GM12891 (cell line): ENCODE results near the gene ACKR3.

ENCODE experiments used
- DNase-seq: peaks from one replicate; pipeline ENCODE4 v3.0.0; 2011; ENCODE audit warnings: low spot score; ENCODE audit not compliant: insufficient read length
- FAIRE-seq: peaks from 2 replicates; lab custom pipeline; 2011; peaks lifted over from hg19 to GRCh38; lab: Jason Lieb, UNC
- PAX5 ChIP-seq: IDR thresholded peaks from 2 replicates; pipeline ENCODE4 v1.6.1; 2011; ENCODE audit warnings: low read length, moderate library complexity, mild to moderate bottlenecking; ENCODE audit not compliant: insufficient read depth, severe bottlenecking
- POLR2A ChIP-seq: IDR thresholded peaks from 2 replicates; pipeline ENCODE4 v1.6.1; 2011; ENCODE audit warnings: low read depth, low read length, control low read depth
- POLR2AphosphoS5 ChIP-seq: IDR thresholded peaks from 2 replicates; pipeline ENCODE4 v1.6.1; 2011; ENCODE audit warnings: low read depth, low read length, control low read depth
- POU2F2 ChIP-seq: IDR thresholded peaks from 2 replicates; pipeline ENCODE4 v1.6.1; 2011; ENCODE audit warnings: low read depth, mild to moderate bottlenecking, control low read depth, low read length, moderate library complexity
- SPI1 ChIP-seq: IDR thresholded peaks from 2 replicates; pipeline ENCODE4 v1.6.1; 2011; ENCODE audit warnings: low read depth, low read length, control low read depth
- TAF1 ChIP-seq: IDR thresholded peaks from 2 replicates; pipeline ENCODE4 v1.6.1; 2011; ENCODE audit warnings: low read depth, low read length, control low read depth

Gene ACKR3

GRCh38 chr2:236622660-236623059, 53.0 kb downstream of the ACKR3 start:
- DNase-seq (no peak), FAIRE-seq (no peak)
- TF ChIP-seq POU2F2 = no peak
- TF ChIP-seq POLR2A = no peak
- no peak for TF ChIP-seq POLR2AphosphoS5
- no peak for TF ChIP-seq PAX5
- TF ChIP-seq TAF1 = no peak
- TF ChIP-seq SPI1 = no peak

DNA sequence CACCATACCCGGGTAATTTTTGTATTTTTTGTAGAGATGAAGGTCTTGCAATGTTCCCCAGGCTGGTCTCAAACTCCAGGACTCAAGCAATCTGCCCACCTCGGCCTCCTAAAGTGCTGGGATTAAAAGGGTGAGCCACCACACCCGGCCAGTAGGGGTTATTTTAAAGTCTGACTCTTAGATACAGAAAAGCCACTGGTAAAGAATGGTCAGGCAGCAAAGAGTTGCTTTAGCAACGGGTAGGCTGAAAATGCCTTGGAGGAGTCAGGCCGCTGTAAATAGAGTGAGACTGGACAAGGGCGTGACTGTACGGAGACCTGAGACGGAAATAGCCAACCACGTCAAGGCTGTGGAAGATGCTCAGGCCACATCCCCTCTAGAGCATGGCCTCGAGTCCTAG, 54.2 kb downstream of the ACKR3 start:
- FAIRE-seq = no peak
- TF ChIP-seq SPI1 = no peak
- no peak for TF ChIP-seq PAX5
- no peak for TF ChIP-seq POLR2A
- no peak for TF ChIP-seq POLR2AphosphoS5
- no peak for TF ChIP-seq TAF1
- no peak for TF ChIP-seq POU2F2
- no peak for DNase-seq

GRCh38 chr2:236625156-236625690, 55.6 kb downstream of the ACKR3 start:
- no peak for TF ChIP-seq POLR2A
- no peak for TF ChIP-seq PAX5
- no peak for TF ChIP-seq POLR2AphosphoS5
- no peak for TF ChIP-seq TAF1
- no peak for TF ChIP-seq POU2F2
- TF ChIP-seq SPI1 = no peak
- no peak for FAIRE-seq
- no peak for DNase-seq

GRCh38 chr2:236626391-236627150, 56.9 kb downstream of the ACKR3 start:
- TF ChIP-seq POLR2A (no peak), POU2F2 (no peak), SPI1 (no peak), TAF1 (no peak), PAX5 (no peak), POLR2AphosphoS5 (no peak)
- no peak for DNase-seq
- no peak for FAIRE-seq

DNA sequence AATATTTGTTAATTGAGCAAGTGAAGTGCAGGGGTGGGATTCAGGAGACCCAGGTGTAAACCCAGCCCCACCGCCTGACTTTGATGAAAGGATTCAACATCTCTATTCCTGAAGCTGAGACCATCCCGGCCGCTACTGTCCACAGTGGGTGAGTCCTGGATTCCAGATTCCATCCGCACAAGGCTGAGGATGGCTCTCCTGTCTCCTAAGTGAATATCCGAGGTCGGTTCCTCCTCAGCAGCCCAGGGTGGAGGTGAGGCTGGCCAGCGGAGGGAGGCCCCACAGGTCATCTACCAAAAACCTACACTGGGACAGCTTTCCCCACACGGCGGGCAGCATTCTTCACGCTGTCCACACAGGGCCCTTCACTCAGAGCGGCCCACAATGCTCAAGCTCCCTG, 57.6 kb downstream of the ACKR3 start:
- DNase-seq = no peak
- no peak for TF ChIP-seq PAX5
- no peak for TF ChIP-seq TAF1
- no peak for TF ChIP-seq SPI1
- no peak for TF ChIP-seq POU2F2
- no peak for TF ChIP-seq POLR2AphosphoS5
- no peak for TF ChIP-seq POLR2A
- FAIRE-seq = no peak

DNA sequence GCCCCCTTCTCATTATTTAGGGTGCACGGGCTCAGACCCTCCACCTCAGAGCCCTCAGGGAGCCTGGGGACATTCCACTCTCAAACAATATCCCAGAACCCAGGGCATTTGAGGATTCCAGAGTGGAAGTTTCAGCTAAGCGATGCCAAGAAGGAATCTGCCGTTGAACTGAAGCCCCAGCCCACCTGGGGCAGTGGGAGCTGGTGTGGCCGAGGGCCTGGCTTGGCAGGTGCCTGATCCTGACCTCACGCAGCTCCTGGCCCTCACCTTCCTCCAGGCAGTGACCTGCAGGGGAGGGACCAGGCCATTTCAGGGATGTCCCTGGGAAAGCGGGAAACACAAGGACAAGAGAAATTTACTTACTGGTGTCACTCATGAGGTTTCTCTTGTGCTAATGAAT, 58.2 kb downstream of the ACKR3 start:
- FAIRE-seq = no peak
- no peak for DNase-seq
- TF ChIP-seq TAF1 (no peak), SPI1 (no peak), PAX5 (no peak), POU2F2 (no peak), POLR2AphosphoS5 (no peak), POLR2A (no peak)

- TF ChIP-seq POLR2A (no peak), PAX5 (no peak), TAF1 (no peak)
- no peak for DNase-seq
- FAIRE-seq = no peak
Observed at GRCh38 chr2:236628256-236628901, 58.8 kb downstream of the ACKR3 start.

DNA sequence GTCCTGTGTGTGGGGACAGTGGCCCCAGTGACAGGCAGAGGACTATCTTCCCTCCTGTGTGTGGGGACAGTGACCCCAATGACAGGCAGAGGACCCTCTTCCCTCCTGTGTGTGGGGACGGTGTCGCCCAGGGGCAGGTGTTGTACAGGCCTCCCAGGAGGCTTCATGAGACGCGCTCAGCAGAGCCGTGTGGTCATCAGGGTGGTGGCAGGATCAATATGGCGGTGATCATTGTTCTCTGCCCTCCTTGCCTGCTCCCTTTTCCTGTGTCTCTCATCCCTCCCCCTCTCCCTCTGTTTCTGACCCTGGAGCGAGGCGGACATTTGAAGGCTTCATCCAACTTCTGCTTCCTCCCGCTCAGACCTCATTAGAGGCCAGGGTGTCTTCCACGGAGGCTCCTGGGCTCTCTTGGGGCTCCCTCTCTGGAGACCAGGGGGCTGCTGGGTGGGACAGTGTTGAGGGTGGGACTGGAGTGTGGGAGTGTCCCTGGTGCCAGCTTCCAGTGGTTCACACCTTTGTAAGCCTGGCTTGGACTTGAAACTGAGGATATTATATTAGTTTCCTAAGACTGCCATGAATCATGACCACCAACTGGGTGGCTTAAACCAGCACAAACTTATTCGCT, 59.5 kb downstream of the ACKR3 start:
- TF ChIP-seq POLR2AphosphoS5 (no peak), SPI1 (no peak), PAX5 (no peak), POLR2A (no peak), POU2F2 (no peak), TAF1 (no peak)
- FAIRE-seq (no peak), DNase-seq (no peak)

DNA sequence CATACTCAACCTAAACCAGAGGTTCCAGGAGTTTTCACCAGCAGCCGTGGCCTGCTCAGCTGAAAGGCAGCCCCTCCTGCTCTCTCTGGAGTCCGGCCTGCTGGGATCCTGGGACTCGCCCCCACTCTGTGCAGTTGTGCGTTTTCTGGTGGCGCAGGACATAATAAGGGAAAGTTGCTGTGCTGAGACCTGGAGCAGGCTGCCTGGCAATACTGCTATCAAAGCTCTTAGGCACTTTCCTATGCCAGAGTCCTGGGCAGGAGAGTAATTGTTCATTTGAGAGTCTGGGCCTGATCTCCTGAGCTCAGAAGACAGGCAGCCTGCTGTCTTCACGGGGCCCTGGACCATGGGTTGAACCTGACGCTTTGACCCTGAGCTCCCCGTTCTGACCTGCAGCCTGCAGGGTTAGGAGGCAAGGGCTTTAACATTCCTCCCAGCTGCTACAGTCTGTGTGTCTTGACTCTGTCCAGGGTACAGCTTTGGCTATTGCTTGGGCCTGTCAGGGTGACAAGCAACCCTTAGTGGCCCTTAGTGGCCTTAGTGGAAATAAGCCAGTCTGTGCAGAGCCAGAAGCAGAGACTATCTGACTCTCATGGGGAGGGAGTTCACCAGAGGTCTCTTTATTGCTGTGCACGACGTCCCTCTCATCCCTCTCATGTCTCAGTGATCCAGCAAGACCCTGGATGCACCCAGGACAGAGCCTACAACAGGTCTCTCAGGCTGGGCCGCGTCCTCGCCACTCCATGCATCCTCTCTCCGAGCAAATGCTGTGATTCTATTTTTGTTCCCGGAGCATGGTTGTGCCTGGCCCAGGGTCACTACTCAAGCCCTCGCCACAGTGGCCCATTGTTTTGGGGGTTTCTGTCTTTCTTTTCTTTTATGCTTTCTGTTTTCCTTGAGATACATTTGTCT, 60.6 kb downstream of the ACKR3 start:
- no peak for TF ChIP-seq TAF1
- no peak for TF ChIP-seq POLR2AphosphoS5
- TF ChIP-seq POU2F2 = no peak
- no peak for TF ChIP-seq SPI1
- TF ChIP-seq PAX5 = no peak
- no peak for FAIRE-seq

More for the DNA sequence above, 60.6 kb downstream of the ACKR3 start:
- DNase-seq = no peak
